Parathyroid adenoma (tissue), 2 donors: Measurements from ENCODE around the gene SIGLEC9.

Source experiments
- H2AFZ ChIP-seq: fragments of 300-600 bp; sonication (generic); one replicate; pipeline ENCODE4 v1.7.0; 2017; ENCODE audit warnings: antibody characterized with exemption, mild to moderate bottlenecking
- H3K27ac ChIP-seq: fragments of 300-600 bp; sonication (generic); one replicate; pipeline ENCODE4 v1.7.0; 2017
- H3K27me3 ChIP-seq: fragments of 300-600 bp; sonication (generic); one replicate; pipeline ENCODE4 v1.7.0; 2017; ENCODE audit warnings: low read length; ENCODE audit not compliant: control insufficient read depth, insufficient read depth
- H3K36me3 ChIP-seq: fragments of 300-600 bp; sonication (generic); one replicate; pipeline ENCODE4 v1.7.0; 2017; ENCODE audit warnings: low read length; ENCODE audit not compliant: control insufficient read depth, insufficient read depth
- H3K4me1 ChIP-seq: fragments of 300-600 bp; sonication (generic); one replicate; pipeline ENCODE4 v1.7.0; 2017; ENCODE audit warnings: control low read depth
- H3K4me2 ChIP-seq: fragments of 300-600 bp; sonication (generic); one replicate; pipeline ENCODE4 v1.7.0; 2017; ENCODE audit warnings: low read length
- H3K4me3 ChIP-seq: fragments of 300-600 bp; sonication (generic); one replicate; pipeline ENCODE4 v1.7.0; 2017; ENCODE audit warnings: low read depth, low read length
- H3K79me2 ChIP-seq: fragments of 300-600 bp; sonication (generic); one replicate; pipeline ENCODE4 v1.7.0; 2017; ENCODE audit warnings: control low read depth
- H3K9ac ChIP-seq: fragments of 300-600 bp; sonication (generic); one replicate; pipeline ENCODE4 v1.7.0; 2017; ENCODE audit warnings: mild to moderate bottlenecking
- H3K9me3 ChIP-seq: fragments of 300-600 bp; sonication (generic); one replicate; pipeline ENCODE4 v1.7.0; 2017; ENCODE audit warnings: low read length; ENCODE audit not compliant: control insufficient read depth
- TF ChIP-seq, protein P1 (sequence below): fragments of 300-600 bp; sonication (generic); IDR thresholded peaks from one replicate; pipeline ENCODE4 v1.7.0; 2017; ENCODE audit warnings: antibody characterized with exemption, mild to moderate bottlenecking
- donor health status: primary hyperparathyroidism.

Gene SIGLEC9

DNA sequence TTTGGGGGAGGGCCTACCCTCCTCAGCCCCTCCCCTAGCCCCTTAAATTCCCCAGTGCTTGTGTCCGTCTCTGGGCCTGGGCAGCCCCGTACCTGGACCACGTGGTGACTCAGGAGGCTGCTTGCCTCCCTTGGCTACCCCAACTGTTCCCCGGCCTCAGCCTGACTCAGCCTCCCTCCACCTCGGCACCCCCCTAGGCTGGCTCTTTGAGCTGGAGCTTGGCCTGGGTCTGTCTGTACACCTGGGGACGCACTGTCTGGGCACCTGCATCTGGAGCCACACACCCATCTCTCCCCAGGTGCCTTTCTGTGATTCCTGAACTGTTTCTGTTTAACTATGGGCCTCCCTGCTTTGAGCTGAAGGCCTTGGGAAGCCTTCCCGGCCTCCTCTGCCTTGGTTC is 40.2 kb upstream of the SIGLEC9 start:
- H3K27me3 ChIP-seq: no peaks in the 10 kb centered on the region

GRCh38 chr19:51086153-51086850 is 38.4 kb upstream of the SIGLEC9 start:
- no peak overlapping the region for H3K9ac ChIP-seq
- TF ChIP-seq, protein P1, sequence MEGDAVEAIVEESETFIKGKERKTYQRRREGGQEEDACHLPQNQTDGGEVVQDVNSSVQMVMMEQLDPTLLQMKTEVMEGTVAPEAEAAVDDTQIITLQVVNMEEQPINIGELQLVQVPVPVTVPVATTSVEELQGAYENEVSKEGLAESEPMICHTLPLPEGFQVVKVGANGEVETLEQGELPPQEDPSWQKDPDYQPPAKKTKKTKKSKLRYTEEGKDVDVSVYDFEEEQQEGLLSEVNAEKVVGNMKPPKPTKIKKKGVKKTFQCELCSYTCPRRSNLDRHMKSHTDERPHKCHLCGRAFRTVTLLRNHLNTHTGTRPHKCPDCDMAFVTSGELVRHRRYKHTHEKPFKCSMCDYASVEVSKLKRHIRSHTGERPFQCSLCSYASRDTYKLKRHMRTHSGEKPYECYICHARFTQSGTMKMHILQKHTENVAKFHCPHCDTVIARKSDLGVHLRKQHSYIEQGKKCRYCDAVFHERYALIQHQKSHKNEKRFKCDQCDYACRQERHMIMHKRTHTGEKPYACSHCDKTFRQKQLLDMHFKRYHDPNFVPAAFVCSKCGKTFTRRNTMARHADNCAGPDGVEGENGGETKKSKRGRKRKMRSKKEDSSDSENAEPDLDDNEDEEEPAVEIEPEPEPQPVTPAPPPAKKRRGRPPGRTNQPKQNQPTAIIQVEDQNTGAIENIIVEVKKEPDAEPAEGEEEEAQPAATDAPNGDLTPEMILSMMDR: no peak

More for the DNA sequence above, 40.2 kb upstream of the SIGLEC9 start:
- Histone ChIP-seq H2AFZ (no peak overlapping the region), H3K9ac (no peak overlapping the region), H3K27ac (no peak overlapping the region), H3K4me1 (no peaks in the 10 kb centered on the region), H3K36me3 (no peaks in the 10 kb centered on the region), H3K79me2 (no peaks in the 10 kb centered on the region), H3K9me3 (no peaks in the 10 kb centered on the region), H3K4me2 (no peak overlapping the region), H3K4me3 (no peak overlapping the region)
- TF ChIP-seq, protein P1: no peak

GRCh38 chr19:51089786-51090185 is 34.9 kb upstream of the SIGLEC9 start:
- H2AFZ ChIP-seq: no peak overlapping the region
- TF ChIP-seq, protein P1: no peak
- no peak overlapping the region for H3K9ac ChIP-seq
- H3K4me3 ChIP-seq: no peak overlapping the region
- no peaks in the 10 kb centered on the region for H3K36me3 ChIP-seq
- H3K27me3 ChIP-seq: no peaks in the 10 kb centered on the region
- no peaks in the 10 kb centered on the region for H3K9me3 ChIP-seq
- H3K4me2 ChIP-seq: no peak overlapping the region
- no peak overlapping the region for H3K27ac ChIP-seq
- no peaks in the 10 kb centered on the region for H3K4me1 ChIP-seq
- H3K79me2 ChIP-seq: no peaks in the 10 kb centered on the region

More at GRCh38 chr19:51086153-51086850, 38.4 kb upstream of the SIGLEC9 start:
- no peaks in the 10 kb centered on the region for H3K9me3 ChIP-seq
- no peak overlapping the region for H3K4me3 ChIP-seq
- no peak overlapping the region for H2AFZ ChIP-seq
- no peak overlapping the region for H3K4me2 ChIP-seq
- no peaks in the 10 kb centered on the region for H3K79me2 ChIP-seq
- H3K4me1 ChIP-seq: no peaks in the 10 kb centered on the region
- H3K27ac ChIP-seq: no peak overlapping the region
- no peaks in the 10 kb centered on the region for H3K27me3 ChIP-seq
- no peaks in the 10 kb centered on the region for H3K36me3 ChIP-seq

GRCh38 chr19:51090471-51090870 is 34.2 kb upstream of the SIGLEC9 start:
- H3K9me3 ChIP-seq: no peaks in the 10 kb centered on the region
- H3K27me3 ChIP-seq: no peaks in the 10 kb centered on the region
- no peaks in the 10 kb centered on the region for H3K36me3 ChIP-seq
- no peaks in the 10 kb centered on the region for H3K4me1 ChIP-seq
- H3K27ac ChIP-seq: no peak overlapping the region
- H3K79me2 ChIP-seq: no peaks in the 10 kb centered on the region
- no peak overlapping the region for H3K4me2 ChIP-seq
- H3K4me3 ChIP-seq: no peak overlapping the region
- TF ChIP-seq, protein P1: no peak
- no peak overlapping the region for H2AFZ ChIP-seq
- H3K9ac ChIP-seq: no peak overlapping the region

DNA sequence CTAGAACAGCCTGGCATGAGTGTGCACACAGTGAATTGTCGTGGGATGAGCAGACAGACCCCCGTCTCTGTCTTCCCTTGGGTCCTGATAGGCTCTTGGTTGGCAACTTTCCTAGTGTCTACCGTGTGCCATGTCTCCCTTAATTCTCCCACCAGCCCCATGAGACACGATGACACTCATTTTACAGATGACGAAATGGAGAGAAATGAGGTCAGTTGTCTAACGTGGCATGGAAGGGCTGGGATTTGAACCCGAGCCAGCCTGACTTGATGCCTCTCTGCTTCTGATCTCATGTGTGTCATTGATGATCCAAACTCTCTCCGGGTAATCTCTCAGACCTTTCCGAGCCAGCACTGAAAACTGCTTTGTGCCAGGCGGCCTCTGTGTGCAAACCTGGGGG is 33.6 kb upstream of the SIGLEC9 start:
- H2AFZ ChIP-seq: no peak overlapping the region
- H3K9ac ChIP-seq: no peak overlapping the region
- no peak overlapping the region for H3K27ac ChIP-seq
- H3K4me1 ChIP-seq: no peaks in the 10 kb centered on the region
- H3K27me3 ChIP-seq: no peaks in the 10 kb centered on the region
- no peaks in the 10 kb centered on the region for H3K9me3 ChIP-seq
- no peak overlapping the region for H3K4me2 ChIP-seq
- no peaks in the 10 kb centered on the region for H3K79me2 ChIP-seq
- H3K4me3 ChIP-seq: no peak overlapping the region
- TF ChIP-seq, protein P1: no peak
- no peaks in the 10 kb centered on the region for H3K36me3 ChIP-seq
